HTERT RPE-1 (cell line): ENCODE data around the gene SPSB1.

ENCODE experiments used
- in situ Hi-C: fragments of 300-500 bp; cut with MboI; formaldehyde crosslinking; loops from 4 replicates; pipeline ENCODE4 v1.14.3; 2020; ENCODE audit warnings: low sequenced_read_pairs

The SPSB1 gene

DNA sequence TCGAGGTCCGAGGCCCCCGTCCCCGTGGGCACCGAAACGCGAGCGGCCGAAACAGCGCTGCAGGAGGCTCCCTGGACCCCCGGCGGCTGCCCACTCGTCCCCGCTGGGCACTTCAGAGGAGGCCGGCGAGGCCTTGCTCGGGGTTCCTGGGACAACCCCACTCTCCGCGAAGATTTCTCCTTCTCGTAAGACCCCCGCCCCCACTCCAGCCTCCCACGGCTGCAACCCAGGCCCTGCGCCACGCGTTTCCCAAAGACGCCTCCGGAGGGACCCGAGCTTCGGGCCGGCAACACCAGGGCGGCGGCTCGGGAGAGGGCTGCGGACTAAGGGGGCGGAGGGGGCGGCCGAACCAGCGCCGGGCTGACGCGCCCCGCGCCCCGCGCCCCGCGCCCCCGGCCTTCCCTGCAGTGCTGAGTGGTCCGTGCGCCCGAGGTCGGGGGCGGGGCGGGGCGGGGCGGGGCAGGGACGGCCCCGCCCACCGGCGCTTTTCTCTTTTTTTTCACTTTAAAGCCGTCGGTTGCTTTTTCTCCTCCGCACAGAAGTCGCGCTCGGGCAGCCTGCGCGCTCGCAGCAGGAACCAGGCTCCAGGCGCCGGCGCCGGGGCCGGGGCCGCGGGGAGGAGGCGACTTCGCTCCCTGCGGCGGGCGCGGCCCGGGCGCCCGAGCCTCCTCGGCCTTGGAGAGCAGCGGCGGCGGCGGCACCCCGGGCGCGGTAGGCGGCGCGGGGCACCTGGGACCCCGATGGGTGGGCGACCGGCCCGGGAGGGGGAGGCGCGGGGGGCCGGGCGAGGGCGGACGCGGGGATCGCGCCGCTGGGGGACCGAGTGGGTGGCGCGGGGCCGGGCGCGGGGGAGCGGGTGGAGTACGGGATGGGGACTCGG lies at the start of gene SPSB1:
Gene SPSB1 (plus strand): TSS at position 534 of the 880 bp plus-strand sequence. CDS start 62,998 bp downstream, outside the sequence.
- in situ Hi-C loops: loop anchor here (25.0 kb wide), 1 partner anchor 195 kb away; no protein-coding TSS in a partner anchor

DNA sequence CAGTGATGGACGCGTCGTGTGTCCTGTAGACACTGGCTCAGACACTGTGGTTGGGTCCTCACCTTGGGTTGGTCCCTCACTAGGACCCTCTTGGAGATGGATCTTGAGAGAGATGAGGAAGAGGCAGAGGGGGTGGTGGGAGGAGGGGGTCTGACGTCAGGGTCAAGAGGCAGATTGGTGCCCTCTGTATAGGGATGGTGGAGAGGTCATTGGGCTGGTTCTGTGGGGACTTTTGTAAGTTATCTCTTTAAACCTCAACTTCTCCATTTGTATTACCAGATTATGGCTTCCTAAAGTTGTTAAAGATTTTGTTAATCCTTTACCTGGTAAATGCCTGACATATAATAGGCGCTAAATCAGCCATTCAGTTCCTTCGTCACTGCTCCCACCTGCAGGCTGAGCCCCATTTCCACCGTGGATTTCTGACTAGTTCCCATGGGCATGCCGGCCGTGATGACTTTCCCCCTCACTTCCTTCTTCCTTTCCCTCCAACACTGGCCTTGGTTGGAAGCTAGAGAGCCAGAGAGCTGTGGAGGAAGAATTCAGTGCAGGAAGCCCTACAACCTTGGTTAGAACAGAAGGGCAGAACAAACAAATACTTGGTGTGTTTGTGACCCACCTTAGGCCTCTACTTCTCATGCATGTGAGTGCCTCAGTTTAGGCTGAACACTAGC lies 49.5 kb upstream of the SPSB1 start:
- in situ Hi-C loops: no loop called here

DNA sequence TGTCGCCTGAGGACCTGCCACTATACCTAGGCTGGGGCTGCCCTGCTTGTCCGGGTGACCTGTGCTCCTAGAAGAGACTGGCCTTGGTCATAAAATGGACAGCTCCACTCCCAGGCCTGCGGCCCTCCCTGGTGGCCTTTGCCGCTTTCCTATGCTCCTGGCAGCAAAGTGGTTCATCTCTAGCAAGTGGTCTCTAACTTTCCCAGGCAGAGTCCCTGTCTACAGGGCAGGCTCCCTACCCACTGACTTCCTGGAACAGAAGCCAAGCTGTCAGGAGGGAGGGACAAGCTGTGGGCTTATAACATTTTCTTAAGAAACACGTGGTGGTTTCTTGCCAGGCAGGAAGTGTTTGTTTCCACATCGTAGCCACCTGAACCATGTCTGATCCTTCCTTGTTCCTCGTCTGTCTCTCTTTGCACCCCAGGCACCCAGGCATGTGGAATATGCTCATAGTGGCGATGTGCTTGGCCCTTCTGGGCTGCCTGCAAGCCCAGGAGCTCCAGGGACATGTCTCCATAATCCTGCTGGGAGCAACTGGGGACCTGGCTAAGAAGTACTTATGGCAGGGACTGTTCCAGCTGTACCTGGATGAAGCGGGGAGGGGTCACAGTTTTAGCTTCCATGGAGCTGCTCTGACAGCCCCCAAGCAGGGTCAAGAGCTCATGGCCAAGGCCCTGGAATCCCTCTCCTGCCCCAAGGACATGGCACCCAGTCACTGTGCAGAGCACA lies 48.0 kb upstream of the SPSB1 start:
- in situ Hi-C loops: no loop called here

DNA sequence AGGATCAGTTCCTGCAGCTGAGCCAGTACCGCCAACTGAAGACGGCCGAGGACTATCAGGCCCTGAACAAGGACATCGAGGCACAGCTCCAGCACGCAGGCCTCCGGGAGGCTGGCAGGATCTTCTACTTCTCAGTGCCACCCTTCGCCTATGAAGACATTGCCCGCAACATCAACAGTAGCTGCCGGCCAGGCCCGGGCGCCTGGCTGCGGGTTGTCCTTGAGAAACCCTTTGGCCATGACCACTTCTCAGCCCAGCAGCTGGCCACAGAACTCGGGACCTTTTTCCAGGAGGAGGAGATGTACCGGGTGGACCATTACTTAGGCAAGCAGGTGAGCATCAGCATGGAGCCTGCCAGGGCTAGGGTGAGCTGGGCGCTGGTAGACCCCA lies 47.5 kb upstream of the SPSB1 start:
- in situ Hi-C loops: no loop called here

DNA sequence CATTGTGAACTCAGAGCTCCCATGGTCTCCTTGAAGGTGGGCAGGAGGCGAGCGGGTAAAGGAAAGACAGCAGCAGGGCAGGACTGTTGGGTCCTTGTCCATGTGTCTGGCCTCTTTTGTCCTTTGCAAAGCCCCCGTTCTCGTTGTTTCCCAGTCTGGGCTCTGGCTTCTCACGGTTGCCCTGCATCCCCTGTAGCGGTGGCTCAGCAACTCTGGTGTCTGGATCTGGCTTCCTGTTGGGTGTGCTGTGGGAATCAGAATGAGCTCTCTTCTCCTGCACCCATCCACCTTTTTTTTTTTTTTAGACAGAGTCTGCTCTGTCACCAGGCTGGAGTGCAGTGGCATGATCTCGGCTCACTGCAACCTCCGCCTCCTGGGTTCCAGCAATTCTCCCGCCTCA lies 47.0 kb upstream of the SPSB1 start:
- in situ Hi-C loops: no loop called here

DNA sequence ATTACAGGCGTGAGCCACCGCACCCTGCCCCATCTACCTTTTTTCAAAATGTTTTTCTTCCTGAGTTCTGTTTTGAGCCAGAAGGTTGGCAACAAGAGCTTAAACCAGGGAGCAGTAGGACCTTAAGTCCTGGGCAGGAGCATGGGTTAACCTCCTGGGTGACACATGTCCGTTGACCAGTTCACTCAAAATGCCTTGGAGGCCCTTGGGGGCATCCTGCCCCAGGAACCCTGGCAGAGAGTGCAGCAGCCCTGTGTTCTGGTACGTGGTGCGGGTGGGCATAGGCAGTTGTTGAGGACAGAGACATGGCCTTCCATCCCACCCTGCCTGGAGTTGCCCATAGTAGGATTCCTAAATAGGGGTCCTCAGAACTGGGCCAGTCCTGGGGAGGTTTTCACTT lies 46.5 kb upstream of the SPSB1 start:
- in situ Hi-C loops: no loop called here

DNA sequence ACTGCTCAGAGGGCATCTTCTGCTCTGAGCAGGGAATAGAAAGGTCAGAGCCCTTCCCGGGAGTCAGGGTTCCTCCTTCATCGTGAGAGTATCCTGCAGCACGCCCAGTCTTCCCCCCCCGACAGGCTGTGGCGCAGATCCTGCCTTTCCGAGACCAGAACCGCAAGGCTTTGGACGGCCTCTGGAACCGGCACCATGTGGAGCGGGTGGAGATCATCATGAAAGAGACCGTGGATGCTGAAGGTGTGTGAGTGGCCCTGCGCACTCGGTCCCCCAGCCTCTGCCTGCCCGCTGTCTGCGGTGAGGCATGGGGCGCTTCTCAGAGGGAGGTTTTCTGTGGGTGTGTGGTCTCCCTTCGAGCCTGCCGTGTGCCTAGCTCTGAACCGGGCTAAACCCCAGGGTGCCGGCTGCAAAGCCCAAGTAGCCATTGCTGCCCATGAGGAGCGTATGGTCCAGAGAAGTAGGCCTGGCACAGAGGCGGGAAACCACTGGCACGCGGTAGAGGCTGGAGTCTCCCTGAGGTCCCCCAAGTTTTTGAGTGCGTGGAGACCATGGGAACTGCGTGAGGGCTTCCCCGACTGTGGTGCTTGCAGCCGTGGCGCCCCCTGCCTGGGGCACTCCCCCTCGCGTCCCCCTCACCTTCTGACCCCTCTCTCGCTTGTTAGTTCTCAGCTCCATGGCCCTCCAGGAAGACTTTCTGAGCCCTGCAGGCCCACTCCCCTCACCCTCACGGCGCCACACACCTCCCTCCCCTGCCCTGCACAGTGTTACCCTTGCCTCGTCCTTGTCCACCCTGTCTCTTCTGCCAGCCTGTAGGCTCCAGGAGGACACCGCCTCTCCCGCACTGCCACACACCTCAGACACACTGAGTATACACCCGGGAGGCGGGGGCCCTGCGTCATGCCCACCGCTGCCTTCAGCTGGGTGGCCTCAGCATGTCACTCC lies 45.6 kb upstream of the SPSB1 start:
- in situ Hi-C loops: no loop called here

DNA sequence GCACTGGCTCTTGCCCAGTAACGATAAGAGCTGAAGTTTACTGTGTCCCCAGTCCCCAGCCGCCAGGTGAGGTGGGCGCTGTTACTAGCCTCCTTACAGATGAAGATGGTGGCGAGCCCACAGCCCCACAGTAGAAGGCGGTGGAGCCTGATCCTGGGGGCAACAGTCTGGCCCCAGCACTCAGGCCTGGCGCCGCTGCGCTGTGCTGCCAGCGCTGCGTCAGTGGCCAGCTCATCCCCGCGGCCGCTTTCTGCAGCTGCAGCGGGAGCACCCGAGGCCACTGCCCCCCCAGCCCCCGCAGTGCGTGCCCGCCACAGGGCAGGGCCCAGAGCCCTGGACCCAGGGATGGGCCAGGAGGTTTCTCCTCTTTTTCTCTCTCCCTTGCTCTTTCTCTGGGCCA lies 44.8 kb upstream of the SPSB1 start:
- in situ Hi-C loops: no loop called here

DNA sequence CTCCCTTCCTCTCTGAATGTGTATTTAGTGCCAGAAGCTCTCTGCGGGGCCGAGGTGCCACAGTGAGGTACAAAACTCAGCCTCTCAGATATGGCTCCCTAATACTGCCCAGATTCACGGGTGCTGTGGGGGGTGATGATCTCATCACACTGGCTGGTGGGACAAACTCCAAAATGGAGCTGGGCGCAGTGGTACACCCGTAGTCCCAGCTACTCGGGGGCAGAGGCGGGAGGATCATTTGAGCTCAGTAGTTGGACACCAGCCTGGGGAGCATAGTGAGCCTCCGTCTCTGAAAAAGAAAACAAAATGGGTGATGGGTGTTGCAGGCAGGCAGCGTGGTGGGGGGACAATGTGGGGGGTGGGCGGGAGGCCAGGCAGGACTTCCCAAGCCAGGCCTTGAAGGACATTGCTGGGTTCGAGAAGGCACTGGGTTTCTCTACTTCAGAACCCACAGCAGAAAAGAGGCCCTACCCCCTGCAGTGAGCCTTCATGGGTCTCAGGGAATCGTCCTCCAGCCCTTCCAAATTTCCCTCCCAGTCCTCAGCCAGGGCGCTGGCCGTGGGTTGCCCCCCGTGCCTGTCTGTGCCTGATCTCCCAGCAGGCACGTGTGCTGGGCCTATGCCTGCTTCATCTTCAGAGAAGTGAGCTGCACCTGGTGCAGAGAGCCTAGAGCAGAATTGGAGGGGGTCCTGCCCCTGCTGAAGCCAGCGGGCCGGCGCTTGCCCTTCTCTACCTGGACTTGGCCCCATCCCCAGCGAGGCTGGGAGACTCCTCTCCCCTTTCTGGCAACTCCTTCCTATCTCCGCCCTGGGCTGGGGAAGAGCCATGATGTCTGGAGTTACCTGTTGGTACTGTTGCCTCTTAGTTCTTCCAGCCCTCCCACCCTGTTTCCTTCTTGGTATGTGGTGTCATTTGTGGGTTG lies 44.1 kb upstream of the SPSB1 start:
- in situ Hi-C loops: no loop called here

DNA sequence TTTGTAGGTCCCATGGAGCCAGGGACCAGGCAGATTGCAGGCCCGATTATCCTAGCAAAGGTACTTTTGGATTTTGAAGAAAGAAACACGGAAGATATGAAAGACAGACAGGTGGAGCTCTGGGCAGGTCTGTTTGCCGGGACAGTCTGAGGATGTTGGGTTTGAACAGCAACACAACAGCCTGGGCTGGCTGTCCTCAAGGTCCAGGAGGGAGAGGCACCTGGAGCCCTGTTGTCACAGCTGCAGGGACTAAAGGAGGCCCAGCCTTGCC lies 43.5 kb upstream of the SPSB1 start:
- in situ Hi-C loops: no loop called here

DNA sequence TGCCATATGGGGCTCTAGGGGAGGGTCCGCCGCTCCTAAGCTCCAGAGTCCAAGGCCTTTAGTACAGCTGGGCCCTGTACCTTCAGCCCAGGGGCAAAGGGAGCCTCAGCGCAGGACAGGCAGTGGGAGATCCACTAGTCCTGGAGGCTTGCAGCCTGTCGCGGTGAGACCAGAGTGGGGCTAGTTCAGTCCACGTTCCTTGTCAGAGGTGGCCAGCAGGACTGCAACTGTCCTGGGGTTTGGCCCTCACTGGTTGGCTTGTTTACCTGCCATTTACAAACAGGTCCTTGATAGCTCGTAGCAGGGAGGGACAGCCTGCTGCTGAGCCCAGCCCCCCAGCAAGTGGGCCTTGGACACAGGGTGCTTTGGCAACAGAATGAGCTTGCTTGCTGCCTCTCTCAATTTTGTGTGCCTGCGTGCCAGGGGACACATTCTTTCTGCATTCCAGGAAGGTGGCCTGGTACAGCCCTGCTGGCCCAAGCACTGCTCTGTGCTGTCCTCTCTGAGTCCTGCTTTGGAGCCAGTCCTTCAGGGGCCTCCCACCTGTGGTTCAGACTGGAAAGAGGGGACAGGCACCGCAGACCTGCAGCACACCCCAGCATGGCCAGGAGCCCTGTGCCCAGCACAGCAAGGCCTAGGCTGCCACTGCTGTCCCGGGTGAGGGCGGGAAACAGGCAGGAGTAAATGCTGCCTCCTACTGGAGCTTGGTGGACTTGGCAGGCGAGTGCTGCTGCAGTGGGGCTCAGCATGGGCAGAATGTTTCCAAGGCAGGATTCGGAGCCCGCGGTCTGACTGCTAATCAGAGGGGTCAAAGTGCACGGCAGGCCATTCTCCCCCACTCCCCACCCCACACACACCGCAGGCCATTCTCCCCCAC lies 42.9 kb upstream of the SPSB1 start:
- in situ Hi-C loops: no loop called here

DNA sequence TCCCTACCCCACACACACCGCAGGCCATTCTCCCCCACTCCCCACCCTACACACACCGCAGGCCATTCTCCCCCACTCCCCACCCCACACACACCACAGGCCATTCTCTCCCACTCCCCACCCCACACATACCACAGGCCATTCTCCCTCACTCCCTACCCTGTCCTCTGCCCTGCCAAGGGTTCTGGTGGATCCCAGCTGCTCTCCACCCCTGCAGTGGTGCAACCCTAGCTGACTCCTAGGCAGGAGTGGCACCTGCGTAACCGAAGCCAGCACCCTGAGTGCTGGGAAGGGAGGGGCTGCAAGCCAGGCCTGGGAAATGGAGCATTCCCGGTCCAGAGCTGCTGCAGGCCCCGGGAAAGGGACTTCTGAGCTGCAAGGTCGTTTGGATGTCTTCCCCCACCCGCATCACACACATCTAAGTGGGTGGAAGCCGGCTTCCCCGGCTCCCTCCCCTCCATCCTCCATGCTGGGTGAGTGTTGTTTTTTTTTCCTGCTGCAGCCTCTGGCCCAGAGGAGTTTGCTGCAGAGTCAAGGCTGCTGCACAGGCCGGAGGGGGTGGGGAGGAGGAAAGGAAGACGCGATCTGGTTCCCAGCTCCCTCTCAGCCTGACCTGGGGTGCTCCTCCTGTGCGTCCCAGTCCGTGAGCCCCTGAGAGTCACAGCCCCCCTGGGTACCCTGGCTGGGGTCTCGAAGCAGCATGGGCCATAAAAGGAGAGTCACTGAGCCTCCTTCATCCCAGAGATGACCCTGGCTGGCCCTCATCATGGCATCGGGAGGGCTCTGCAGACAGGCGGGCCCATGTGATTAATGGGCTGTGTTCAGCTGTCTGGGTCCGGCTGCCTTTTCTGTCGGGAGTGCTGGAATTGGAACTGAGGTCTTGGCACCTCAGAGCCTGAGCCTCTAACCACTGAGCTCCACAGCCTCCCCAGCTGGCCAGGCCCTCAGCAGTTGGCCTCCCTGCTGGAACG lies 42.0 kb upstream of the SPSB1 start:
- in situ Hi-C loops: no loop called here

DNA sequence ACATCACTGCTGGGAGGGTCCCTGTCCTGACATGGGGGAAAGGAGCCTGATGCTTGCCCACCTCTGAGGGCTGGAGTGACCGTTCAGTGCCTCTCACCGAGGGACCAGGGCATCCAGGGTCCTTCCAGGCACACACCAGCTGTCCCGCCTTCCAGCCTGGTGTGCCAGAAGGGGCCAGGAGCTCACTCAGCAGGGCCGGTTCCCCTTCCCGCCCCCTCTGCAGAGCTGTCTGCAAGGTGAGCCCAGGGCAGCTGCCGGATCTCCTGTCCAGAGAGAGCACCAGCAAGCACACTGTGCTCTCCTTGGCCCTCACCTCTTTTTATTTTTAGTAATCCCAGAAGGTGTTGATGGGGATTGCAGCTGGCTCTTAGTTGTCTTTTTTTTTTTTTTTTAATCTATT lies 41.2 kb upstream of the SPSB1 start:
- in situ Hi-C loops: no loop called here

DNA sequence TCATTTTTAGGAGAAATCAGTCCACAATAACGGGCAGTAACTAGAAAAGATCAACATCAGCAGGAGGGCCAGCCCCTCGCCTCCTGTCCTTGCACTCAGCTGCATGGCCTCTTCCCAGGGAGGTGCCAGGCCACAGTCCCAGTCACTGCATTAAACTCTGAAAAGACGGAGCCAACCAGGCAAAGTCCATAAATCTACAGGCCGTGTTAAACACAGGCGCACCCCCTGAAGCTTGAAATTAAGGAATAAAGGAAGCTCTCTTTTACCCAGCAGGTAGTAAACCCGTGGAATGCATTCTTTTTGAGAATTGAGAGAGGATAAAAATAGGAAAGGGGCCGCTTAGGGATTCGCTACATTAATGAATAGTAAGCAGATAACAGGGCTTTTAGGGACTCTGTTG lies 39.7 kb upstream of the SPSB1 start:
- in situ Hi-C loops: no loop called here

DNA sequence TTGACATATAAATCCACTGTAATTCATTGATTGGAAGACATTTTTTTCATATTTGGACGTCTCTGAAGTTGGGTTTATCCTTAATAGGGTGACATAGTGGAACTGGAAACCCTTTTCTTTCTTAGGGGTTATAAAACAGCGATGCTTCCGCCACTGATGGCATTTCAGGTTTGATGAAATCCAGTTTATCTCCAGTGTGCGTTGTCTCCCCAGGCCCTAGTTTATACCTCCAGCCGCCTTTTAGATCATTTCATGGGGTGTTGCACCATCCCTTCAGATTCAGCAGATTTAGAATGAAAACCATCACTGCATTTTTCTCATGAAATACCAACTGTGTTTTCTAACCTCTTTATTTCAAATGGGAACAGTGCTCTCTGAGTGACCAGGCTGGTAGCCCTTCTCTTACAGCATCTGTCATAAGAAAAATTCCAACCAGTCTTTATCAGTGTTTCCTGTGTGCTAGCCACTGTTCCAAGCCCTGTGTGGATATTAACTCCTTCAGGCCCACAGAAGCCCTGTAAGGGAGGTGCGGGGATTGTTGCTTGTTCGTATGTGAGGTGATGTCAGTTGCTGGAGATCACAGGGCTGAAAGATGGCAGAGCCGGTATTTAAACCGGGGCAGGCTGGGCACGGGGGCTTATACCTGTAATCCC lies 39.1 kb upstream of the SPSB1 start:
- in situ Hi-C loops: no loop called here

DNA sequence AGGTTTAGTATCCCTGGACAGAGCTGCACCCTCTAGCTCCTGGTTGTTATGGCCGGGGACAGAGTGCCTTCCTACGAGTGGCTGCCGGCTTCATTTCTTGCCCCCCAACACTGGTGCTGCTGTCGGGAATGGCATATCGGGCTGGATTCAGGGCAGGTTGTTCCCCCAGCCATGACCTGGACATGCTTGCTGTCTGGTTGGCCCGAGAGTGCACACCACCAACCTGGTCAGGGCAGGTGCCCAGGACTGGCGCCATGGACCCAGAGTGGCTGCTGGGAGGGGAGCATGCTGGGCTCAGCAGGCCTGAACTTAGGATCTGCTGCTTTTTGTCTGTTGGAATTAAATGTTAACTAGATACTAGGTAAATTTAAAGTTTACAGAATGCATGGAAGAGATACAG lies 36.4 kb upstream of the SPSB1 start:
- in situ Hi-C loops: no loop called here

DNA sequence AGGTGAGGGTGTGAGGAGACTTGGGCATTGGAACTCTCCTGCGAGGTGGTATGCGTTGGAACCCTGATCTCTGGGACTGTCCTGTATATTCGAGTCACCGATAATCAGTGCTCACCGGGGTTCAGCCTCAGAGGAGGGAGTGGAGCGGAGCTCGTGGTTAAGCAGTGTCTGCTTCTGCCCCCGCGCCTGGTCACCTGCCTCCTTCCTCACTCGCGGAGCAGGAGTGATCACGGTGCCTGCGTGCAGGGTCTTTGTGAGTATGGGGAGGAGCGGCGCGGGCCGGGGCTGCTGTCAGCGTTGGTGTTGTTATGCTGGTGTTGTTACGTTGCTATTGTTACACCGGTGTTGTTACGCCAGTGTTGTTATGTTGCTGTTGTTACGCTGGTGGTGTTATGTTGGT lies 34.8 kb upstream of the SPSB1 start:
- in situ Hi-C loops: no loop called here
